HUDEP-2 (cell line): ENCODE measurements around the gene CSTF1.
"Not testable (repeated sequence)": the region's sequence is repeated elsewhere in the genome, so short reads cannot be mapped to it uniquely, and the experiment has no call there.

Experiments
- DNase-seq, 76 experiments: peaks; one replicate each; lab custom pipeline; 2025; ENCODE audit not compliant: unreplicated experiment in 76 of 76; lab: John Stamatoyannopoulos, UW

Gene CSTF1

DNA sequence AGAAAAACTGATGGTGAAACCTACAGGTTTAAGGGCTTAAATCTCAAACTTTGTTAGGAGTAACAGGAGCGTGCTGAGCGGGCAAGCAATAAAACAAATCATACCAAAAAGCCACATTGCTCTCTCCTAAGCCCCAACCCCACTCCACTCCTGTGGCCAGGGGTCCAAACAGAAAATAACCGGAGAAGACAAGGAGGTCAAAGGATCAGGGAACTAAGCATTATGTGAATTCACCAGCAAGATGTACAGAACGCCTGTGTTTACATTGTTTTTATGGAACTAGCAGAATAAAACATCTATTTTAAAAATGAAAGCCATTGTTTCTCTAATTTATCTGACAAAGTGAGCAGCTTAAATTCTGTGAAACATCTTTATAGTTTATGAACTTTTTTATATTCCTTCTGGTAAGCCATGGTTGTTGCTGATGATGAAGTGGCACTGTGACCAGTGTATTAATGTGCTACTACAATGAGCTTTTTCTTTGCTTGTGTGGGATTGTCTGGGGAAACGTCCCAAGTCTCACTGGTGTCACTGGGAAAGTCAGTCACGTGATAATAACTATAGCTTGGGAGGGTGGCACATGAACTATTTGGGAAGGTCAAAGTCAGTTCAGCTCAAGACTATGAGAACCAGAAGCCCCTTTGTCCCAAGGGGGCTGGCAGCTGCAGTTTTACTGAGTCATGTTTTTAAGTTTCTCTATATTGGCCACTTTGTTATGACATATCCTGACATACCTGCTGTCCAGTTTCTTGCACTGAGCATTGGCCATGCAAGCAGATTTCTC lies 23.9 kb upstream of the CSTF1 start:
- DNase-seq, result no peak

- no peak for DNase-seq
Observed at GRCh38 chr20:56369179-56369578, 23.3 kb upstream of the CSTF1 start.

DNA sequence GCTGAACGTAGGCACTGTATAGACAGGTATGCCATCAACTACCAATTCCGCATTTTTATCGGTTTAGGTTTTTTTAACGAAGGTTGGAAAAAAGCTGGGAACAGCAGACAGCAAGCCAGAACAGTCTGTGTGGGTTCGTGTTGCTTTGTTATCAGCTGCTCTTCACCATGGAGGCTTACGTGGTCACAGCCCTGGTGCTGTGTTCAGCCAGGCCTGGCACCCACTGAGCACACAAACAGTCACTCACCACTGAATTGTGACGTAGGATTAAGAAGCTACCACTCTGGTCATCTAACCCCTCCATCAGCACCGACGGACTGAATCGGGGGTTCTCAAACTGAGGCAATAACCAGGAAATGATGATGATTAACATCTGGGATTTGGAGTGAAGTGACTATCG lies 20.5 kb upstream of the CSTF1 start:
- no peak for DNase-seq

DNA sequence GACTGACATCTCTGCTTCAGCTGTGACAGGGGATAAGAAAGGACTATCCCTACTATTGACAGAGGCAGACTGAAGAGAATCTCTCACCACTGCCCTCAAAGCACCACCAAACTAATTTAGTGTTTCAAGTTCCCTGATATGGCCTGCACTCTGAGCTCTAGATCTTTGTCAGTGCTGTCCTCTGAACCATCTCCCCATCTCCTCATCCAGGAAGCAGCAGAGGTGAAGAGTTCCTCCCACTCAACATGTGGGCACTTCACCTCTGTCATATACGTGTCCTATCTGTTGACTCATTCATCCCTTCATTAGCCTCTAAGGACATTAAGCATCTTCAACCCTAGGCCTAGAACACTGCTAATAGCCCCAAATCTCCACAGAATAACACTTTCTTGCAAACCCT lies 19.6 kb upstream of the CSTF1 start:
- DNase-seq, result peak in 2 of 76 experiments; percentile 24 to 25

GRCh38 chr20:56373942-56374341 lies 18.5 kb upstream of the CSTF1 start:
- DNase-seq, result peak in 2 of 76 experiments; percentile 6 to 11

DNA sequence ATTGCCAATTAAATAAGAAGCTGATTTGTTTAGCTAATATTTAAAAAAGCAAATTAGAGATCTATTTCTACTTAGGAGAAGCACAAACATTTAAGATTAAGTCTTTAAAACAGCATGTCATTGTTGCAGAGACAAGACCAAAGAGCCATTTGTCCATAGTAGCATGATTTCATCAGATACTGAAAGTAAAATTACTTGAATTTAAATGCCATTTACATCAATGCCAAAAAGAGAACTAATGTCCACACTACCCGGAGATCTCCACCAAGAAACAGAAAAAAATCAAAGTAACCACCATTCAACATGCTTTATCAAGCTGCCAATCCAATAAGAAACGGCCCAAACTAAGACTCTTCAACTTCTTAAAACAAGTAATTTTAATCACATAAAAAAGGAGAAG lies 16.1 kb upstream of the CSTF1 start:
- no peak for DNase-seq

GRCh38 chr20:56378386-56378785 lies 14.1 kb upstream of the CSTF1 start:
- no peak for DNase-seq

DNA sequence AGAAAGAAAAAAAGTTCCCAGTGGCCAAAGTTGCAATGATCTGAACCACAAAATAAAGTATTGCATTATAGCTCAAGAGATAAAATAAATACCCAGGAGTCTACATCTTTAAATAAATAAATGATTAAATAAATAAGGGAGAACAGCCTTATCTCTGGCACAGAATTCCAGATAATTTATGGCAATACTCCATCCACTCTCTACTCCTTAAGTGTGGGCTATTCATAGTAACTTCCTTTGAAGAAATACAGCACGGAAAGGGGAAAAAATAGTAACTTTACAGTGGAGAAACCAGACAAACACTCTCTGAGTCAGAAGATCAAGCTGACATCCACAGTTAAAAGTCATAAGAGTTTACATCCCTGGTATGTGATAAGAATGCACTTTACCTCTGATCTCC lies 12.1 kb upstream of the CSTF1 start:
- DNase-seq, result no peak

DNA sequence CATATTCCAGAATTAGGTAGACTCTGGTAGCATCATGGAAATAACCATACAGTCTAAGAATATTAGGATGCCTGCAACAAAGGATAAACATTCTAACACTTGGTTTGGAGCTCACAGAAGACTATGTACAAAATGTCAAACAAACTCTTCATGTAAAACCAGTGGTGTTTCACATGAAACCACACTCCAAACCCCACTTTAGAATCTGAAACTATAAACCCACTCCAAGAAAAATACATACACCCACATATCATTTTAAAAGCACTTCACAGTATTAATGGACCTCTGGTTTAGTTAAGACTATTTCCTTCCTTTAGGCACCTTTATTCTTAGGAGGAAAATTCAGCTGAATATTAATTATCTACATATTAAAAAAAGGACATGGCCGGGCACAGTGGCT lies 10.9 kb upstream of the CSTF1 start:
- DNase-seq, result no peak

DNA sequence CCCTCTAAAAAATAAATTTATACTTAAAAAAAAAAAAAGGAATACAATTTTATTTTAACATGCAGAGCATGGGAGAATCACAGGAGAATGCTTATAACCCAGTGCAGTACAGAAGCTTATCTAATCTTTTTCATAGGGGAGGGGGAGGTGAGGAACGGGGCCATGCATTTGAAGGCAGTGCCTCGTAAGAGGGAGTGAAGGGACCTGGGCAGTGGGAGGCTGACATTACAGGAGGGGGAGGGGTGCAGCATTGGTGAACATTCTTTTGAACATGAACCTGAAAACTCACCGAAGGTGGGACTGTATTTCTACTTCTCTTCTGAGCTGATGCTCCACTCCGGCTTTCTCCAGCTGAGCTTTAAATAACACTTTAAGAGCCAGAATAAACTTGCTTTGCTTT lies 9.7 kb upstream of the CSTF1 start:
- DNase-seq, result peak in 1 of 76 experiments; percentile 22

DNA sequence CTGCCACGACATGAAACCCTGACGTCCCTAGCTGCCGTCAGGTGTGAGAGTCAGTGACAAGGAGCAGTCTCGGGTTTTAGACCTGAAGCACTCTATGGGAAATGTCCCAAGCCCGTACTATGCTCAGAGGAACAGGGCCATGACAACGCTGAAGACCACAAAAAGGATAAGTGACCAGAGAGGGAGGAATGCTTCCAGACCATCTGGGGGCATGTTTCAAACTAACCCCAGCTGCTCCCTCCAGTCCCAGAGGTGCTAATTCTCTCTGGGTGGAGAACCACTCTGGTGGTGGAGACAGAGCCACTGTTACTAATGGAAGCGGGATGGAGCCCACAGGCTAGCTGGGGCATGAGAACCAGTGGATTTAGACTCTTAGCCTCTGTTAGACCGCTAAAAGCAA lies 9.1 kb upstream of the CSTF1 start:
- DNase-seq, result no peak

DNA sequence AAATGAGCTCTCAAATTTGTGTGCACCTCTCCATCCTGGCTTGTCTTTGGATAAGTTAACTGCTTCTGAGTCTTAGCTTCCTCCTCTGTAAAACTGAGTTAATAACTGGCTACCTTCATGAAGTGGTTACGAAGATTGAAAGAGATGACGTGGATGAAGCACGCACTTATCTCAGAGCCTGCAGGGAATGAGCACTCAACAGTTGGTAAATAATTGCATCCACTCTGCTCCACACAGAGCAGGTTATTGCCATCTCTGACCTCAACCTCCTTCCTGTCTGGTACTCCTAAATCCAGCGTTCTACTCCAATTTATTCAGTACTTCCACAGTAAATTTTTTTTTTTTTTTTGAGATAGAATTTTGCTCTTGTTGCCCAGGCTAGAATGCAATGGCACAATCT lies 7.3 kb upstream of the CSTF1 start:
- DNase-seq, result no peak

GRCh38 chr20:56386219-56386618 lies 6.2 kb upstream of the CSTF1 start:
- no peak for DNase-seq

DNA sequence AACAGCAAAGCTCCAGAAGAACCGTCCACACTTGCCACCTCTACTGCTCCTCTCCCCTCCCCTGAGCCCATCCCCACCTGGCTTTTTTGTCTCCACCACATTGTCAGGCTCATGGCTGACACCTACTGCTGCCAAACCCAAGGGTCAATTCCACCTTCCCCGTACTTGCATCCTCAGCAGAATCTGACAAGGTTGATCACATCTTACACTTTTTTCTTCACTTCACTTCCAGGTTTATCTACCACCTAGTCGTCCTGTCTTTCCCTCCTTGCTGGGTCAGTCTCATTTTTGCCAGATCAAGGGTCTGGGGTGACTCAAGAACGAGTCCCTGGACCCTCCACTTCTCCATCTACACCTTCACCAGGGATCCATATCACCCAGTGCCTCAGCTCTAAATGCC lies 3.6 kb upstream of the CSTF1 start:
- no peak for DNase-seq

DNA sequence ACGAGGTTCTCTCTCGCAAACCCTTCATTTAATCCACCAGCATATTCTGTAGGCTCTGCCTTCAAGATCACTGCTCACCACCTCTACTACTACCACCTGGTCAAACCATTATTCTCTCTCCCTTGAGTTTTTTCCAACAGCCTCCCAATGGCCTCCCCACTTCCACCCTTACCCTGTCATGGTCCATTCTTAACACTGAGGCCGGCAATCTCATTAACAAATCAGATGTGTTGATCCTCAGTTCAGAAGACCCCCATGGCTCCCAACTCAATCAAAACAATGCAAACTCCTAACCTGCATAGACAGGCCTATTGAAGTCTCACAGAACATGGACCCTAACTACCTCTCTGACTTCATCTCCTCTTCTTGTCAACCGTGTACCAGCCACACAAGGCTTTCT lies 2.6 kb upstream of the CSTF1 start:
- DNase-seq, result no peak

DNA sequence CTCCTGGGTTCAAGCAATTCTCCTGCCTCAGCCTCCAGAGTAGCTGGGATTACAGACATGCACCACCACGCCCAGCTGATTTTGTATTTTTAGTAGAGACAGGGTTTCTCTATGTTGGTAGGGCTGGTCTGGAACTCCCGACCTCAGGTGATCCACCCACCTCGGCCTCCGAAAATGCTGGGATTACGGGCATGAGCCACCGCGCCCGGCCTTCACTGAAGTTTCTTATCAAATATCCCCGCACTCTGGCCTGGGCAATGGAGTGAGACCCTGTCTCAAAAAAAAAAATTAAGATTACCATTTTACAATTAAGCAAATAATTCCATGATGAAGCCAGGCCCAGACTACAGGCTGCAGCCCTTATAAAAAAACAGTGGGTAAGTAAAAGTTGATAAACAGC lies 2.0 kb upstream of the CSTF1 start:
- not testable (repeated sequence) for DNase-seq

GRCh38 chr20:56391037-56391436 lies 1.4 kb upstream of the CSTF1 start:
- no peak for DNase-seq

DNA sequence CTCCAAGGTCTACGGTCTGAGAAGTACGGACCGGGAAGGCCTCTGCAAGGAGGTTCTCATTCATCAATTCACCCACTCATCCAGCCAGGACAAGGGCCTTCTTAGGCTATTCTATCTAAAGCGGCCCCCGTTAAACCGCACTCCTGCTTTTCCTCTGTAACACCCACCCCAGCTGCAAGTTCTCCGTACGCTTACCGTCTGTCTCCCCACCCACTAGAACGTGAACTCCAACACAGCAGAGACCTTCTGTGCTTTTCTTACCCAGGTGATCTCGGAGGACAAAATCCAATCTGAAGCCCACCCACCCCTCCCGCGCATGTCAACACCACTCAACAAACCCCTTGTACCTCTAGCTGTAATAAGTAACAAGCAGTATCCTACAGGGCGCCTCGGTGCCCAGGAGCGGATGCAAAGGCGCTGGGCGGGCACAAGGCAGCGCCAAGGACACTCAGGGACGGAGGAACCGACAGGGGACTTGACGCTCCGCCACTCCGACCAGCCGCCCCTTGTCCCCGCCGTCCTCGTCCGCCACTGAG lies 781 bp upstream of the CSTF1 start:
- DNase-seq, result peak in 4 of 76 experiments; percentile 39 to 56 (median 45)

DNA sequence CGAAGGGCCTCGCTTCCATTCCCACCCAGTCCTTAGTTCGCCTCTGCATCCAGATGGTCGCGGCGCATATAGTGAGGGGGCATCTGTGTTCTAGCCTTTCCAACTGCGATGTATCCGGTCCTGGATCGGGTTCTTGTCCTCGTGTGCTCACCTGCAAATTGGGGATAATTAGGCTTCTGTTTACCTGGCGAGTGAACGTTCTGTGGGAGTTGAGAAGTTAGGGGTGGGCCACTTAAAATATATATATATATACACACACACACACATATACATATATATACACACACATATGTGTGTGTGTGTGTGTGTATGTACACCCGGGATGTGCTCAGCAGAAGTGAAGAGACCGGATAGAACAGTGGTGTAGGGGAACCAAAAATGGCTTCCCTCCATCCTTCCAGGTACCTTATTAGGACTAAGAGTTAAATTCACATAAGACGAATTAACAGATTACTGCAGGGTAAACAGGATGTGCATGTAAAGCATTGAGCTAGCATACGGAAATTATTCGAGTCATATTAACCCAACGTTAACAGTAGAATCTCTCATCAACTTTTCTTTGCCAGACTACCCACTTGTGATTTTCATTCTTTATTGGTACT lies 537 bp downstream of the CSTF1 start:
- DNase-seq, result no peak

GRCh38 chr20:56393653-56394052 lies 1.2 kb downstream of the CSTF1 start:
- no peak for DNase-seq

- DNase-seq, result no peak
Observed at GRCh38 chr20:56395166-56395565, 2.7 kb downstream of the CSTF1 start.

GRCh38 chr20:56400001-56400640 lies 7.7 kb downstream of the CSTF1 start:
- DNase-seq, result peak in 56 of 76 experiments; percentile 5 to 76 (median 40)
